ENCODE data around the gene FIZ1.
A peak's percentile ranks its signal among the peaks of the same experiment; 100 is the strongest.
"Not testable (repeated sequence)": the region's sequence is repeated elsewhere in the genome, so short reads cannot be mapped to it uniquely, and the experiment has no call there.

Gene FIZ1

GRCh38 chr19:55592391-55593090, 6.8 kb downstream of the FIZ1 start:
- DNase-seq = no peak

GRCh38 chr19:55591555-55591954, 7.8 kb downstream of the FIZ1 start:
- no peak for DNase-seq

GRCh38 chr19:55590617-55591016, 8.7 kb downstream of the FIZ1 start:
- DNase-seq = no peak

GRCh38 chr19:55590109-55590508, 9.2 kb downstream of the FIZ1 start:
- DNase-seq = no peak

GRCh38 chr19:55588738-55589137, 10.6 kb downstream of the FIZ1 start:
- DNase-seq = no peak

GRCh38 chr19:55586976-55587668, 12.2 kb downstream of the FIZ1 start:
- peak; percentile 93 for DNase-seq

- DNase-seq = peak; percentile 70
Measured at GRCh38 chr19:55585658-55586339, 13.5 kb downstream of the FIZ1 start.

- DNase-seq = no peak
Measured at GRCh38 chr19:55584871-55585270, 14.4 kb downstream of the FIZ1 start.

GRCh38 chr19:55583897-55584296, 15.4 kb downstream of the FIZ1 start:
- DNase-seq = not testable (repeated sequence)

- not testable (repeated sequence) for DNase-seq
Measured at GRCh38 chr19:55582284-55582683, 17.0 kb downstream of the FIZ1 start.

- DNase-seq = no peak
Measured at GRCh38 chr19:55581823-55582223, 17.5 kb downstream of the FIZ1 start.

GRCh38 chr19:55581145-55581822, 18.0 kb downstream of the FIZ1 start:
- no peak for DNase-seq

GRCh38 chr19:55580628-55581144, 18.6 kb downstream of the FIZ1 start, which contains the start of gene ZNF579:
TSS of gene ZNF579 (minus strand) at chr19:55580848. CDS start at chr19:55579639, 1,209 bp downstream.
- DNase-seq = peak; percentile 83

- no peak for DNase-seq
Measured at GRCh38 chr19:55579766-55580621, 19.3 kb downstream of the FIZ1 start.

- DNase-seq = no peak
Measured at GRCh38 chr19:55578761-55579747, 20.3 kb downstream of the FIZ1 start.

GRCh38 chr19:55578031-55578760, 21.1 kb downstream of the FIZ1 start:
- no peak for DNase-seq

- DNase-seq = no peak
Measured at GRCh38 chr19:55576746-55577145, 22.6 kb downstream of the FIZ1 start.

- DNase-seq = not testable (repeated sequence)
Measured at GRCh38 chr19:55573929-55574328, 25.4 kb downstream of the FIZ1 start.

GRCh38 chr19:55569477-55569876, 29.8 kb downstream of the FIZ1 start:
- not testable (repeated sequence) for DNase-seq

Measured in activated naive CD4-positive, alpha-beta T cell treated with anti-CD3 and anti-CD28 coated beads, Interleukin-2, amount 50 U/mL, for 16 hours (primary cell).